ENCODE data around the gene ACSS3. TPM values are rescaled to one million over a fixed set of nuclear protein-coding genes. Genes with fewer than 3 reads are reported as not detected.
"Not testable (repeated sequence)": the region's sequence is repeated elsewhere in the genome, so short reads cannot be mapped to it uniquely, and the experiment has no call there.

Gene ACSS3
- total RNA-seq, 1 donor from 2014 or later, result 20.4 TPM

DNA sequence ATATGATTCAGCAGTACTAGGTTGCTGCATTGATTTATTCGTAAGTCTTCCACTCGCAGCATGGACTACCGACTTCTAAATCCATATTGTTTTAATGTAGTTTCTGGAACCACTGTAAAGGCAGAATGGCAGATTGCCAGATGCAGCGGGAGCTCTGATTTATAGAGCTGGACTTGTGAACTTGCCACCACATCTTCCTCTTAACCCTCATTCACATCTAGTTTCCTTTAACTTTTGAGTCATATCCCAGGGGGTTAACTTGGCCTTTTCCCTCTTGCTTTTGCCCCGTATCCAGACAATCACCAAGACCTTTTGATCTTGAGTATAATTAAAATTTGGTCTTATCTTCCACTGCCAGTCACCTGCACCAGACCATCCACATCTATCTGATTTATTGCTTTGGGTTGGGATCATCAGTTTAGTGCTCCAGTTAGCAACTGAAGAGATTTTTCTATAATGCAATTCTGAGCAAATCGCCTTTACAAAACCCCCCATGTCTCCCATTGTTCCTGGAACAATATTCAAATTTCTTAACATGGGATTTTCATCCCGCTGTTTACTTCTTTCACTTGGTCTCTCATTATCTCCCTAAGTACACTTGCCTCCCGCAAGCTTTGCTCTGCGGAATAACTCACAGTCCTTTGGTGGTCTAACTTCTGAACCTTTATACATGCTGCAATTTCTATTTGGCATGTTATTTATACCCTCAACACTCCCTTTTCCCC lies 130.5 kb downstream of the ACSS3 start:
- no peak for ATAC-seq
- intact Hi-C loops (cut with DNase I), result no loop called here
- DNase-seq (ENCODE audit: missing footprints), result no peak

DNA sequence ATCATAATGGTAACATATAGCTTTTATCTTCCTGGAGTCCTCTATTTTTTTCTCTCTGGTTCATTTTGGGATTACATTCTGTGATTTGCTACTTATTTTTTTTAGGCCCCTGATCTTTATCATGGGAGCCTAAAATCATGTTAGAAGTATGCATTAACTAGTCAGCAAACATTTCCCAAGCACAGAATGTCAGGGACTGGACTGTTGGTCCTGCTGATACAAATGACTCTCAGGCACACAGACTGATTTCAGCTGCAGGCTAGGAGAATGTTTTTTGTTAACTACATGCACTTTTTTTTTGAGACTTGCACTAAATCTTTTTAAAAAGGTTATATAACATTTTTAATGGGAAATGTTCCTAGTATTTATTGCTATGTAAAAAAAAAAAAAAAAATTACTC lies 131.1 kb downstream of the ACSS3 start:
- intact Hi-C loops (cut with DNase I), result no loop called here
- DNase-seq (ENCODE audit: missing footprints), result no peak
- no peak for ATAC-seq

DNA sequence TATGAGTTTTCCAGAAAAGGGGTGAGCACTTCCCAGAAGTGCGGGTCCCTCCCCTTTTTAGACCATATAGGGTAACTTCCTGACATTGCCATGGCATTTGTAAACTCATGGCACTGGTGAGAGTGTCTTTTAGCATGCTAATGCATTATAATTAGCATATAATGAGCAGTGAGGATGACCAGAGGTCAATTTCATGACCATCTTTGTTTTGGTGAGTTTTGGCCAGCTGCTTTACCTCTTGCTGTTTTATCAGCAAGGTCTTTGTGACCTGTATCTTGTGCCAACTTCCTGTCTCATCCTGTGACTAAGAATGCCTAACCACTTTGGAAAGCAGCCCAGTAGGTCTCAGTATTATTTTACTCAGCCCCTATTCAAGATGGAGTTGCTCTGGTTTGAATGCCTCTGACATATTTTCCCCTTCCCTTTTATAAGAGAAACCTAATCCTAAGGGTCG lies 131.9 kb downstream of the ACSS3 start:
- peak; percentile 80 for ATAC-seq
- DNase-seq (ENCODE audit: missing footprints), result not testable (repeated sequence)
- intact Hi-C loops (cut with DNase I), result loop anchor here (5.0 kb wide), 1 partner anchor 127 kb away; no protein-coding TSS in a partner anchor

DNA sequence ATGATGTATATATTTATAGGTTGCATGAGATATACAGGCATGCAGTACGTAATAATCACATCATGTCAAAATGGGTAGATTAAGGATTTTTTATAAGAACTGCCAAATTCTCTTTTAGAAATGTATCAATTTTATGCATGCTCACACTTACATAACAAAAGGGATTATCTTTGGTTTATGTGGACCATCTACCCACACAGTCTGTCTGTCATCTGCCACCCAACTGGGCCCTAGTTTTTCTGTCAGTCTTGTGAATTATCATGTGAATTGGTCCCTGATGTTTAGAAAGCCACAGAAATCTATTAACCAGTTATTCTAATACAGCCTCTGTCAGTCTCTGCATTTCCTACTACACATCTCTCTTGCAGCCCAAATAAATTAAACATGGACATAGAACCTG lies 133.4 kb downstream of the ACSS3 start:
- no peak for ATAC-seq
- intact Hi-C loops (cut with DNase I), result loop anchor here (5.0 kb wide), 1 partner anchor 129 kb away; no protein-coding TSS in a partner anchor

DNA sequence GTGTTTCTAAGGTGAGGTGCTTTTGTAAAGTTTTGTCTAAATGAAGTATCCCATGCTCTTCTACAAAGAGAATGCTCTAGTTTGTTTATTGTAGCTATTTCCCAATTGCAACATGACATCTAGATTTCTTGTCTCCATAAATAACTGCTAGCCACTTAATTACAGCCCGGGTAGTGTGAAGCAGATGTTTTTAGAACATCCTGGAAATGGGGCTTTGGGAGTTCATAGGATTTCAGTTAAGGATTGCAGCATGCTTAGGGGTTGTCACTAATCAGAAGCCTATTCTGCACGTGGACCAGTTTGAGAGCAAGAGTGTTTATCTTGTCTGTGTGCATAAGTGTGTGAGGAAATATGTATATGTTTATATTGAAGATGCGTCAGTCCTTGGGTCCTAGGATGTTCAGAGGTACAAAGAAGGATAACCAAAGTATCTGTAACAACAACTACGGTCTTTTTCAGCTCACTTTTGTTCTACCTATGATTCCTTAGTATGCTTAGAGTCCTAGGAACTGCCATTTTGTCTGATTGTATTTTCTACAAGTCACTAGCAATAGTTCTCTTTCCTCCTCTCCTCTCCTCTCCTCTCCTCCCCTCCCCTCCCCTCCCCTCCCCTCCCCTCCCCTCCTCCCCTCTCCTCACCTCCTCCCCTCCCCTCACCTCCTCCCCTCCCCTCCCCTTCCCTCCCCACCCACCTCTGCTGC lies 135.3 kb downstream of the ACSS3 start:
- no peak for ATAC-seq
- intact Hi-C loops (cut with DNase I), result loop anchor here (5.0 kb wide), 1 partner anchor 131 kb away; no protein-coding TSS in a partner anchor
- DNase-seq (ENCODE audit: missing footprints), result no peak

More for the DNA sequence above, 133.4 kb downstream of the ACSS3 start:
- DNase-seq (ENCODE audit: missing footprints), result no peak

DNA sequence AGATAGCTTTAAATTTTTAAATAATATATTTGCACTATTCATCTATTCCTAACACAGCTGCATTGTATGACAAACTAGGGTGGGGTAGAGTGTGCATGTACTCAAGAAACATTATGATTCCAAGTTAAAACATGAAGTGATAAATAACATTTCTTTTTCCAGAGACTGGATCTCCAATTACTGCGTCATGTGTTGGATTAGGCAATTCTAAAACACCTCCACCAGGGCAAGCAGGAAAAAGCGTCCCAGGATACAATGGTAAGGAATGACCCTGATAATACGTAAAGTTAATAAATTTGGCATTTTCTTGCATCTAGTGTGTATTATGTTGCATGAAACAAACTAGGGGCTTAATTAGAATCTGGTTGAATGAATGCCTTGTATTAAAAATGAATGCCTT lies 138.9 kb downstream of the ACSS3 start:
- intact Hi-C loops (cut with DNase I), result no loop called here
- DNase-seq (ENCODE audit: missing footprints) (no peak), ATAC-seq (no peak)

DNA sequence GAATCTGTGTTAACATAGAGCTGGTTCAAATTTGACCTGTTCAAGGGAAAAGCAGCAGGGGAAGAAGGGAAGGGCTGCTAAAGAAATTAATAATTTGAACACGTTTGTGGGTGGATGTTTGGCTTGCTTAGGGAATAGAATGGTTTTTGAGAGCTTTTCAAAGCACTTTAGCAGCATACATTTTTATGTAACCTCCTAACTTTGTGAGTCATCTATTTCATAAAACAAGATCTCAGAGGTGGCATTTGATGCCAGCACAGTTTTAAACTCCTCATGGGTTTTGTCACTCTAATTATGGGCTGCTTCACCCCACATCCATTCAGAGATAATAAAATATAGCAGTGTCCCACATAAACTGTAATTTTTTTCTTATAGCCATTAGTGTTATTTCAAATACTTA lies 143.8 kb downstream of the ACSS3 start:
- intact Hi-C loops (cut with DNase I), result no loop called here
- ATAC-seq (no peak), DNase-seq (ENCODE audit: missing footprints) (no peak)

DNA sequence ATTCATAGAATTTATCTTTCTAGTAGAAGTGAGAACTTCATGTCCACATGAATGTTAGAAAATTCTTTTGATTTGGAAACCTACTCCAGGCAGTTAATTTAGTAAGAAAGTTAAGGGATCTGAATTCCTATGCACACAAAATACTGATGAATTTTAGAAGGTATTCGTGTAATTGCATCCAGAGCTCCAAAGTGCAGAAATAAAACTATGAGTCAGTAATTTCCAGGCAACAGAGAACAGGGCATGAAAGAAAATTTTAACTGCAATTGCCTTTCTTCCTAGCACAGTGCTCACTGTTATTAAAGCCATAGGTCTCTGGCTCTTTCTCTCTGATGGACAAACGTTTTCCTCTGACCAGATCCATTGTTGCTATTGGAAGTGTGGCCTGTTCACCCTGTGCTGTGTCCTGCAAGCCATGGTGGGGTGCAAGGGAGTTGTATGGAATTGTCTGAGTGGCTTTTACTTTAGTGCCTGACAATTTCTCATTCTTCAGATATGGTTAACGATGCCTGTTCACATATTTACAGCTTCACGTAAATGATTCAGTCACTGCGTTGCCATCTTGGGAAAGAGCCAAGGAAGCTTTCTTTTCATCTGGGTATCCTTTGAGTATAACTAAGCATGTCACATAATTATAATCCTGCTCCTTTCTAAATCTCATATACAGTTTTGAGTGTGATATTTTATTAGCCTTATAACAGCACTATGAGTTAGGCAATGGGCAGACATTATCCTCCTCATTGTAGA lies 145.1 kb downstream of the ACSS3 start:
- intact Hi-C loops (cut with DNase I), result no loop called here
- no peak for DNase-seq (ENCODE audit: missing footprints)
- ATAC-seq, result no peak

DNA sequence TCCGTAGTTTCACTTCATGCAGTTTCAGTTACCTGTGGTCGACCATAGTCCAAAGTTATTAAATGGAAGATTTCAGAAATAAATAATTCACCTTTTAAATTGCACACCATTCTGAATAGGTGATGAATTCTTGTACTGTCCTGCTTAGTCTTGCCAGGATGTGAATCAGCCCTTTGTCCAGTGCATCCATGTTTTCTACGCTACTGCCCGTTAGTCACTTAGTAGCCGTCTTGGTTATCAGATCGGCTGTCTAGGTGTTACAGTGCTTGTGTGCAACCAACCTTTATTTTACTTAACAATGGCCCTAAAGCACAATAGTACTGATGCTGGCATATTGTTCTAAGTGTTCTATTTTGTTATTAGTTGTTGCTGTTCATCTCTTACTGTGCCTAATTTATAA lies 146.7 kb downstream of the ACSS3 start:
- intact Hi-C loops (cut with DNase I), result no loop called here
- ATAC-seq, result no peak

DNA sequence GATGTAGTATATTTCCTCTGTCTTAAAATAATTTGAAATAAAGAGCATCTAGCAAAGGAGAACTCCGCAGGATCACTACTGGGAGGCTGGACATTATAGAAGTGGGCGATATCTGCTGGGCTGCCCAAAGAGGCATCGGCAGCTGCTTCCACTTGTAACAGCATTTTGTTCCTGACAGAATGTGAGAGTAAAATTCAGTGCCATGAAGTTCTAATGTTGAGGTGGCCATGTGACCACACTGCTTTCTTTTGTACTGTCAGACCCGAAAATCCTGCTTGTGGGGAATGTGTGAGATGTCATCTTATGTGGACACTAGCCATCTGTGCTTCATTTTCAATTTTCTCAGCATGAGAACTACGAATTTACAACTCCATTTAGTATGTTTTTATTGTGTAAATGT lies 151.9 kb downstream of the ACSS3 start:
- DNase-seq (ENCODE audit: missing footprints) (no peak), ATAC-seq (no peak)
- intact Hi-C loops (cut with DNase I), result no loop called here

More for the DNA sequence above, 146.7 kb downstream of the ACSS3 start:
- DNase-seq (ENCODE audit: missing footprints), result no peak

DNA sequence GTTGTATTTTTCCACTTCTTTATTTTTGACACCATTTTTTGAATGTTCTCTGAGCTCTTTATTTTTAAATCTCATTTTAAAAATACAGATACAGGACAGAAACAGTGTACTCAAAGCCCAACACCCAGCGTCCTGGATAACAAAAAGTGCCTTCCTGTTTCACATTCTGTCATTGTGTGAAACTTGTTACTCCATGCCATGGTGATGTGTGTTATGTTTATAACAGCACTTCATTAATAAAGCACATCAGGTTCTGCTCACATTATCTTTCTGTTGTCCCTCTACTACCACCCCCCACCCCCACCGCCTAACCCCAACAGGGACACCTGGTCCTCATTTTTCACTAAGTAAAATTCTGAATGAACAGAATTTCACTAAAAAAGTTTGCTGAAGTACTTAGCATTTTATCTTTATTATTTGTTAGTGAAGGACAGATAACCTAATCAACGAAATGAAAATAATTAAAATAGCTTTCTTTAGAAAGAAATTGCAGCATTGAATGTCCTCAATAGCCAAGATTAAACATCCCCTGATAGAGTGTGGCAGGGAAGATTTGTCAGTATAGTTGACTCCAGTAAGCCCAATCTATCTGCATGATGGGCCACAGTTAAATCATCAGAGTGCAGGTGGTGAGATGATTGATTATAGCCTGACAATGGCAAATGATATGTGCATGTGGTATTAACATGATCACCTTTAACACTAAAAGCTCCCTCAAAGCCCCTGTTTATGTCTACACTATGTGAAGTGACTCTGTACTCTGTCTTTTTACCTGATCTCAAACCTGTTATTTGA lies 153.9 kb downstream of the ACSS3 start:
- DNase-seq (ENCODE audit: missing footprints) (no peak), ATAC-seq (peak; percentile 59)
- intact Hi-C loops (cut with DNase I), result no loop called here

DNA sequence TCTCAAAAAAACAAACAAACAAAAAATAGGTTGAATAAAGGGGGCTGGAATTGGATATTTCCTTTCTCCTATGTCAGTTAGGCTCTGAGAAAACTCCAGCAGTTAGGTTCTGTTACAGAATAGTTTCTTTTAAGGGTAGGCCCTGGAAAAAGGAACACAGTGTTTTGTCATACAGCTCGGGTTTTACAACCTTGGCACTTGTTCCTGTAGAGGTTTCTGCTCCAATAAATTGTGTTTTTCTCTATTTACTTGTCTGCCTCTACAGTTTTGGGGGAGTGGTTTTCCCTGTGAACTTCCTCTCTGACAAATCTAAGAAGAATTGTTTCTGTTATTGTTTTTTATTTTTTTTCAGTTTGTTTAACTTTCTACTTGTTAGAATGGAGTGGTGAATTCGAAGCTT lies 167.6 kb downstream of the ACSS3 start:
- DNase-seq (ENCODE audit: missing footprints), result no peak
- intact Hi-C loops (cut with DNase I), result no loop called here
- no peak for ATAC-seq

DNA sequence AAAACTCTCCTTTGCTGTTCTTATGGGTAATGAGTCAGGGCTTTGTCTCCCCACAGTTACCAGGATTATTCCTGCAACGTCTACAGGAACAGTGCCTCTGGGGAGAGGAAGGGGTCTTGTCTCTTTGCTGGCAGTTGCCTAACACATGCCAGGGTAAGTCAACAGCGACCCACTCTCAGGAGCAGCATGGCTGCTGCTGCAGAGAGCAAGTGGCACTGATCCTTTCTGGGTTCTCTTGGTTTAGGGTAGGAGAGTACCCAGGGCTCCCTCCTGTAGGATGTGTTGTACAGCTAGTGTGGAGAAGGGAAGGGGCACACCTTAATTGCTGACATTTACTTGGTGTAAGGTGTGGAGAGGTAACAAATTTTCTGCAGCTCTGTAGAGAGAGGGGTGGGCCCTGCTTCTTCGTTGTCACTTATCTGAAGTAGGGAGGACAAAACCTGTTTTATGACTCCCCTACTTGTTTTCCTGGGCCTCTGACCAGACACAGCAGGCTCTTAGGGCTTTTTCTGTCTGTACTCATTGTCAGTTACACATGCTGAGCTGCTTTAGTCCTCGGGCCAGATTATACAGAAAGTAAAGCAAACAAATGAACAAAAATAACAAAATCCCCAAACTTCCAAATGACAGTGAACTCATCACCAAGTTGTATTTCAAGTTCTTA lies 168.2 kb downstream of the ACSS3 start:
- no peak for ATAC-seq
- intact Hi-C loops (cut with DNase I), result no loop called here
- DNase-seq (ENCODE audit: missing footprints), result no peak

DNA sequence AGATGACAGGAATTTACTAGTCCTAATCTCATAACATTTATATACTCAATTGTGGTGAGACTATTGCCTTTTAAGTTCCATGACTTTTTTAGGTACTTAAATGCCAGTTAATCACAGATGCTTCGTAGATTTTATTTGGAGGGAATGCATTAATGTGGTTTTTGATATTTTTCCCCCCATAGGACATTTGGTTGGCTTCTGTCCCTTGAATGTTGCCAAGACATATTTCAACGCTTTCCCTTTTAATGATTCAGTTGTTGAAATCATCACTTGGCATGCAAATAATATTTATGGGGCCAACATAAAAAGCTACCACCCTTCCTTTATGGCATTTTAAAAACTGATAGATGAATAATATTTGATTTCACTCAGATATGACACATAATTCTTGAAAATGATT lies 172.1 kb downstream of the ACSS3 start:
- DNase-seq (ENCODE audit: missing footprints) (no peak), ATAC-seq (no peak)
- intact Hi-C loops (cut with DNase I), result no loop called here

DNA sequence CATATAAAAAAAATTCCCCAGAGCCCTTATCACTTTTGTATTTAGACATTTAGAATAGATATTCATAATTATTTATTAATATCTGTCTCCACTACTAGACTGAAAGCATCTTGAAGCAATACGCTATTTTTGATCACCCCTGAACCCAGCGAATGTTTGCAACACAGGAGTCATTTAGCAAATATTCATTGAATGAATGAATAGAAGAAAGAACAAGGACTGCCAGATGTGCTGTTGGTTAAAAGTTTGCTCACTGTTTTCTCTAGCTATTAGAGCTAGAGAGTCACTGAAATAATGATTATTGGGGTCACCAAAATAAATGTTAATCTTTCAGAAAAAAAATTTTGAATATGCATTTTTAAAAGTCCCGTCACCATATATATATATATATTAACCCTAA lies 174.3 kb downstream of the ACSS3 start:
- DNase-seq (ENCODE audit: missing footprints) (no peak), ATAC-seq (no peak)
- intact Hi-C loops (cut with DNase I), result no loop called here

DNA sequence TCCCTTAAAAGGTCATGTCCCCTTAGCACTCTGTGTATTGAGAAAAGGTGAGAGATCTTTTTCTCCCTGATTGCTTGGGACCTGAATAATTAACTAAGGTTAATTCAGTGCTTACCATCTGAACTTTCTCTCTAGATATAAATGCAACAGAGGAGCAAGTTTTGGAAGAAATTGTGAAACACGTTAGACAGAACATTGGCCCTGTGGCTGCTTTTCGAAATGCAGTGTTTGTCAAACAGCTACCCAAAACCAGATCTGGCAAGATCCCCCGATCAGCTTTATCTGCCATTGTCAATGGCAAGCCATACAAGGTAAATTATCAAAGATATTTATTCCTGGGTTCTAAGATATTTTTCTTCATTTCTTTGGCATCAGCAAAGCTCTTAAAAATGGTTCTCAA lies 175.5 kb downstream of the ACSS3 start:
- intact Hi-C loops (cut with DNase I), result no loop called here
- no peak for ATAC-seq

DNA sequence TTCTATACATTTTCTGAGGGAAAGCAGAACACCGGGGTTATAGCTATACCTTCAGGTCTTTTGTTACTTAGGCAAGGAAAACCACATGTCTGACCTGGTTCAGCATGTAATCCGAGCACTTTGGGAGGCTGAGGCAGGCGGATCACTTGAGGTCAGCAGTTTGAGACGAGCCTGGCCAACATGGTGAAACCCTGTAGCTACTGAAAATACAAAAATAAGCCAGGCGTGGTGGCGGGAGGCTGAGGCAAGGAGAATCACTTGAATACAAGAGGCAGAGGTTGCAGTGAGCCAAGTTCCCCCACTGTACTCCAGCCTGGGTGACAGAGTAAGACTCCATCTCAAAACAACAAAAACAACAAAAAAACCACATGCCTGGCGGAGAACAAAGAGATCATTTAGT lies 177.6 kb downstream of the ACSS3 start:
- ATAC-seq (no peak), DNase-seq (ENCODE audit: missing footprints) (no peak)
- intact Hi-C loops (cut with DNase I), result no loop called here

More for the DNA sequence above, 175.5 kb downstream of the ACSS3 start:
- no peak for DNase-seq (ENCODE audit: missing footprints)

DNA sequence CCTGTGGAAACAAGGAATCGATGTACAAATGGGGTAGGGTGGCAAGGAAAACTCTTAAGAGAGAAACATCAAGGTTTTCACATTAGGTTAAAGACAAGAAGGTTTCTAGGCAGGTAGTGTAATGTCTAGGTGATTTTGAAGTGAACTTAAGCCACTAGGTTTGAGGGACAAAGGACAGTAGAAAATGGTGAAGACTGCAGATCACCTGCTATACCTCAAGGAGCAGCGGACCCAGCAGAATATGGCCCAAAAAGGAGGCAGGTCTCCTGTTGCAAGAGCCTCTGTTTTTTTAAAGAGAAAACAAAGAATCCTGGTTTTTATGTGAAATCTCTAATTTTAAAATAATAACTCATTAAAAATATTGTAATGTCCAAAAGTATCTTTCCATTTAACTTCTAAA lies 178.1 kb downstream of the ACSS3 start:
- intact Hi-C loops (cut with DNase I), result no loop called here

More for the DNA sequence above, 178.1 kb downstream of the ACSS3 start:
- ATAC-seq, result no peak
- DNase-seq (ENCODE audit: missing footprints), result no peak
